22Rv1 (cell line): Measurements from ENCODE around the gene GUF1.

Source experiments
- ZFX ChIP-seq: fragments of 450-650 bp; IDR thresholded peaks from 2 replicates; pipeline ENCODE4 v1.6.1; 2017; ENCODE audit warnings: antibody characterized with exemption, borderline replicate concordance
- TF ChIP-seq, protein P1 (sequence below): fragments of 450-650 bp; IDR thresholded peaks from 2 replicates; pipeline ENCODE4 v1.5.1; 2017; ENCODE audit warnings: mild to moderate bottlenecking

DNA sequence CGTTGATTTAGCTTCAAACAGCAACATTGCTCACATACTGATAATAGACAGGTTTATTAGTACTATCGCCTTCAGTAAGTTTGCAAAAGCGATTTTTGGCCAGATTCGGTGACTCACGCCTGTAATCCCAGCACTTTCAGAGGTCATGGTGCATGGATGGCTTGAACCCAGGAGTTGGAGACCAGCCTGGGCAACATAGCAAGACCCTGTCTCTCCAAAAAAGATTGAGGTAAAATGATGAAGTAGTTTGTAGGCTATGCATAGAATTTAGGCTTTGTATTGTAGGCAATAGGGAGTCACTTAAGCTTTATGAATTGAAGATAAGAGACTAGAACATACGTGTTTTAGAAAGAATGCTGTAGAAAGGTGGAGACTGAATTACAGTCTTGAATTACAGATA, 49.3 kb downstream of the GUF1 start:
- TF ChIP-seq, protein P1, sequence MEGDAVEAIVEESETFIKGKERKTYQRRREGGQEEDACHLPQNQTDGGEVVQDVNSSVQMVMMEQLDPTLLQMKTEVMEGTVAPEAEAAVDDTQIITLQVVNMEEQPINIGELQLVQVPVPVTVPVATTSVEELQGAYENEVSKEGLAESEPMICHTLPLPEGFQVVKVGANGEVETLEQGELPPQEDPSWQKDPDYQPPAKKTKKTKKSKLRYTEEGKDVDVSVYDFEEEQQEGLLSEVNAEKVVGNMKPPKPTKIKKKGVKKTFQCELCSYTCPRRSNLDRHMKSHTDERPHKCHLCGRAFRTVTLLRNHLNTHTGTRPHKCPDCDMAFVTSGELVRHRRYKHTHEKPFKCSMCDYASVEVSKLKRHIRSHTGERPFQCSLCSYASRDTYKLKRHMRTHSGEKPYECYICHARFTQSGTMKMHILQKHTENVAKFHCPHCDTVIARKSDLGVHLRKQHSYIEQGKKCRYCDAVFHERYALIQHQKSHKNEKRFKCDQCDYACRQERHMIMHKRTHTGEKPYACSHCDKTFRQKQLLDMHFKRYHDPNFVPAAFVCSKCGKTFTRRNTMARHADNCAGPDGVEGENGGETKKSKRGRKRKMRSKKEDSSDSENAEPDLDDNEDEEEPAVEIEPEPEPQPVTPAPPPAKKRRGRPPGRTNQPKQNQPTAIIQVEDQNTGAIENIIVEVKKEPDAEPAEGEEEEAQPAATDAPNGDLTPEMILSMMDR, result no peak
- no peak for TF ChIP-seq ZFX
